HG02981 (cell line): ENCODE data around the gene PACRG.

Experiments
- ATAC-seq: cut with Tn5 transposase; IDR thresholded peaks from one replicate; pipeline ENCODE4 v1.9.1; 2021; ENCODE audit warnings: mild to moderate bottlenecking, moderate library complexity; ENCODE audit not compliant: unreplicated experiment

PACRG gene

GRCh38 chr6:162862462-162862861, 134.7 kb downstream of the PACRG start:
- ATAC-seq: no peak

DNA sequence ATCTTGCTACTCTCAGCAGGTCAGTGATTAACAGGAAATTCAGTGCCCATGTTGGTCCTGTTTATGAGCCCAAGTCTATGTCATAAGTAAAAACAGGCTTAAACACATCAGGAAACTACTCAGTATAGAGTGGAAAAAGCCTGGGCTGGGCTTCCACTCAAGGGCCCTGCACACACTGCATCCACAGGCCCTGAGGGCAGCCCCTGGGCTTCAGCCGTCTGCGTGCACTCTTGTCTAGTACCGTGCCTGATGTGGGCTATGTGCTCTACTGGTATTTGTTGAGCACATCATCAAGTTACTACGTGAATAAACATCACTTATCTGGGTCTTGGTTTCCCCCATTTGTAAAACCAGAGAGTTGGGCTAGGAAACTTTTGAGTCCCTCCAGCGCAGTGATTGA, 135.2 kb downstream of the PACRG start:
- ATAC-seq: no peak

GRCh38 chr6:162863821-162864220, 136.0 kb downstream of the PACRG start:
- no peak for ATAC-seq

GRCh38 chr6:162864911-162865310, 137.1 kb downstream of the PACRG start:
- no peak for ATAC-seq

DNA sequence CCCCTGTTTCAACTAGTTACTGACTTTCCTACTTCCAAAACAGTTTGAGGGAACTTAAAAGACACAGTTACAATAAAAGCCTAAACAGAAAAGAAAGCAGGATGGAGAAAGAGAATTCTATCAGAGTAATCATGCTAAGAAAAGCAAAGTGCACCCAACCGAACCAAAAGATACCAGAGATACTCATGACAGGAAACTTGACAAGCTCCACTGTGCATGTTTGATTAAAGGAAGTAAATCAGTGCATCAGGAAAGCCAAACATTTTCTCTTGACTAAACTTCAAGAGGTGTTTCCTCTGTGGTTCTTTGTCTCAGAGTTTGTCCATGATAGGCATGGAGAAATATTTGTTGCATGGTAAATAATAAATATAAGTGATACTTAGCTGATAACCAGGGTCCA, 138.9 kb downstream of the PACRG start:
- no peak for ATAC-seq

DNA sequence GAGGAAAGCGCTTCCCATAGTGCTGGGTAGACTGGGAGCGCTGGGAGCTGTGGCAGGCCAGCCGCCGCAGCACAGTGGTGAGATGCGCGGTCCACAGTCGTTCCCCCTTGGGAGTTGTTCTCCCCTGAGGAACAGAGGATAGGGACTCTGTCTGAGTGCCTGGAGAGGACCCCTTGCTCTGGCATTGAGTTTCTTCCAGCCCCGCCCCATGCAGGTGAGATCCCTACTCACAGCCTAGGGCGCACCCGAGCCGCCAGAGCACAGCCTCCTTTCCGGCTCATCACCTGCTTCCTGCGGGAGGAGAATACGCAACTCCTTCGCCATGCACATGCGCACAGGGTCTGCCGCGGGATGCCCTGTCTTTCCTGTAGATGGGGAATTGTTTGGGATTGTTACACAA, 140.6 kb downstream of the PACRG start:
- no peak for ATAC-seq

DNA sequence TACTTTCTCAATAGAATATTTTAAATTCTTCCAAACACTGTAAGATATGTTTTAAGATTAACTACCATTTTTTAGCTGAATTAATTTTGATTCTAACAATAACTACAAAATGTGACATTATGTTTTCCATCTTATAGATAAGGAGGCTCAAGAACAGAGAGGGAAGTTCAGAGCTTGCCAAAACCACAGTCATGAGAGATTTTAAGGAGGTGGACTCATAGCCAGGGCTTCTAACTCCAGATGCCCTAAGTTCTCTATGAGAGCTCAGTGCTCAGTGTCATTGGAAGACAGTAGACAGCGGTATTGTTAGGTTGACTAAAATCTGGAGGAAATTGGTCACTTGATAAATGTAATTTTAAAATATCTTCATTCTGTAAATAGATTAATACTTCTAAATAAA, 144.2 kb downstream of the PACRG start:
- no peak for ATAC-seq

GRCh38 chr6:162873537-162873936, 145.8 kb downstream of the PACRG start:
- no peak for ATAC-seq

GRCh38 chr6:162875070-162875469, 147.3 kb downstream of the PACRG start:
- ATAC-seq: no peak

DNA sequence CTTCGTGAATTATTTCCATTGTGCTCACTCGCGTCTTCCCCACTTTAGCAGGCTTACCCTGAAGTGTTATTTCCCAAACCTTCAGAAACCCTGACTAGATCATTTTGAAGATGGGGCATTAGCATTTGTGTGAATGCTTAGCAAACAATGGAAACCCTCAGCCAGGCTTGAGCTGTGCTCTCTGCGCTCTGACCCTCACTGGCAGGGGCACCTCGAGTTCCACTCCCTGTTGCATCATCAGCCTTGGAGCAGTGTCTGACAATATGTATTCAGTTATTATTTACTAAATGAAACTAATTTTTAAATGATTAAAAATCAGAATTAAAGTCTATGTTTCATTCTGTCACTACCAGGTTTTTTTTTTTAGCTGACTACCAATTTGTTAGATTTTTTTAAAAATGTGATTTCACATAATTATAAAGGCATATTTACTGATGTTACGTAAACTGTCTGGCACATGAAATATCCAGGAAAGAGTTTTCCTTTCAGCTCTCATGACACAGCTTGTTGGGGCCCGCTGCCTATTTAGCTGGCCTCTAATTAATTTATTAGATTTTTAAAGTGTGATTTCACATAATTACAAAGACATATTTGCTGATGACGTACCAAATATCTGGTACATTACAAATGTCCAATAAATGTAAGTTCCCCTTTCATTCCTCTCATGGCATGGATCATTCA, 155.2 kb downstream of the PACRG start:
- ATAC-seq: no peak

- ATAC-seq: no peak
These were observed 160.4 kb downstream of the PACRG start for GRCh38 chr6:162887981-162888689.

DNA sequence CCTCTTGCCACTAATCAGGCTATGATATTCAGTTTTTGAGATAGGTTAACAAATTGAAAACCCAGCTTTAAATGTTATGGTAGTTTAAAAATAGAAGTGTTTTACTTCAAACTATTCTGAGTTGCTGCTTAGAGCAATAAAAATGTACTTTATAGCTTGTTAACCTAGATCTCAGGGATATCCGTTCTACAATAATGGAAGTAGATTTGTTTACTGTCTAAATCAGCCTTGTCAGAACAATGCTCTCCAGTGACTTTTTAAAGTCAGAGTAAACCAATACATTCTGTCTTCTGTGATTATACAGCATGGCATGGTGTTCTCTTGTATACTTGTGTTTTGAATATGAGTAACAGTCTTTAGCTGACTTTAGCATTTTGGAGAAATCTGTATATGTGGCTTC, 161.5 kb downstream of the PACRG start:
- ATAC-seq: no peak

GRCh38 chr6:162898011-162898410, 170.2 kb downstream of the PACRG start:
- ATAC-seq: no peak

DNA sequence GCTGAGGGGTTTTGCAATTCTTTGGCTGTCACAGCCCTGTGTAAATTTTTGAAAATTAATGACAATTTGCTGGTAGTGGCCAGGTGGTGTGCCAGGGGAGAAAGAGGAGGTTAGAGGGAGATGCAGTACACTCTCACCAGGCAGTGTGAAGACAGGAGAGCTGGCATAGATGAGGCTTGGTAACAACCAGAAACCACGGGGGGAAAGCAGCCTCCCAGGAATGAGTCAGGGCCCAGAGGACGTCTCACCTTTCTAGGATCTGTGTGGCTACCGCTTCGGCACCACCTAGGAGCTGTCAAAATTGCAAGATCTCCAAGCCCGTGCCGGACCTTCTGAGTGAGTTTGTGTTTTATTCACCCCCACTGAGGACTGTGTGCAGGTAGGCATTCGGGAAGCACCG, 171.4 kb downstream of the PACRG start:
- ATAC-seq: no peak

- no peak for ATAC-seq
These were observed 172.7 kb downstream of the PACRG start for GRCh38 chr6:162900503-162900902.

GRCh38 chr6:162904069-162904663, 176.4 kb downstream of the PACRG start:
- ATAC-seq: no peak

- no peak for ATAC-seq
These were observed 178.7 kb downstream of the PACRG start for GRCh38 chr6:162906479-162906878.

DNA sequence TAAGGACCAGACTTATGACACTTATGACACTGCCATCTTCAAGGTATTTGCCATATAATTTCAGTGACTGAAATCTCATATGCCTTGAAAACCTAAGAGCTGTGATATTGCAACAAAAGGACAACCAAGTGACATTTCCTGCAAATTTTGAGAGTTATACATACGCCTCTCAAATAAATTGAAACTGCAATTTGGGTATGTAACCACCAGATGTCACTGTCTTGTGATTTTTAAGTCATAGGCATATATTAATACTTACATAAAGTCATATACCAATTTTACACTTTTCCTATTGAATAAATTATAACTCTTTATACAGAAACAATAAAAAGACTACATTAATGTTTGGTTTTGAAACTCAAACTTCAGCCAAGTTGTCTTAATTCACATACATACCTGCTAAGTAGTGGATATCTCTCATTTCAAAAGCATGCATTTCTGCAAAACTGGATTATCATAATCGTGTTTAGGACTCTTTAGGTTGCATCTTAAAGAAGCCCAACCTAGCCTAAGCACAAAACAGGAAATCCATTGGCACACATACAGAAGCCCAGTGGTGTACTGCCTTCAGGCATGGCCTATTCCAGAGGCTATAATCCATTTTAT, 180.2 kb downstream of the PACRG start:
- no peak for ATAC-seq

DNA sequence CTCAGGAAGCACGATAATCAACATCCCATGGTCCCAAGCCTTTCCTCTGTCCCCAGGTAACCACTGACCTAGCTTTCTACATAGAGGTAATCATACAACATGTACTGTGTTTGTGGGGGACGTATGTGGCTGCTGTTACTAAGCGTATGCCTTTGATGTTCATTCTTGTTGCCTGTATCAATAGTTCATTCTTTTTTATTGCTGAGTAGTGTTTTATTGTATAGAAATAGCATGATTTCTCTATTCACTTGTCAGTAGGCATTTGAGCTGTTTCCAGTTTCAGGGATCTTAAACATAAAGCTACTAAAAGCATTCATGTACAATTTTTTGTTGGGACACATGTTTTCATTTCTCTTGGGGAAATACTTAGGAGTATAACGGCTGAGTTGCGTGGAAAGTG, 185.4 kb downstream of the PACRG start:
- ATAC-seq: no peak

DNA sequence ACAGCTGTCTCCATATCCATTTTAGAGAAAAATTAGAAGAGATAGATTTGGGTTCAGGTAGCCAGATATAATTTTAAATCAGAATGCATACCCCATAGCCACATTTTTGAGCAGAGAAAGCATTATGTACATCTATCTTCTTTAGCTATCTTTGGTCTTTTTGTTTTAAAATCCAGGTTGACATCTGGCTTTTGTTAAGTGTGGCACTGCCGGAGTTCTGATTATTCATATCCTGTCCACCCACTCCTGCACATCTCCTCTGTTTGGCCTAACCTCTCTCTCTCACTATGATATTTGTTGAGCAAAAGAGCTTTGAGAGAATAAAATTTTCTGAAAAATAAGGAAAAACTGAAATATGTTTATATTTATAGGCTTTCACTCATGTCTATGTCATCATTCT, 189.7 kb downstream of the PACRG start:
- ATAC-seq: no peak

- ATAC-seq: no peak
These were observed 193.3 kb downstream of the PACRG start for GRCh38 chr6:162921062-162921461.

GRCh38 chr6:162921510-162922040, 193.8 kb downstream of the PACRG start:
- no peak for ATAC-seq
